Suprapubic skin (tissue), 4 donors: ENCODE data around the gene TMEM82. TPM values are rescaled to one million over a fixed set of nuclear protein-coding genes. Genes with fewer than 3 reads are reported as not detected.

ENCODE experiments used
- total RNA-seq, 4 donors: library from RNA; depleted of rRNA; stranded (reverse); fragments of >200 nt; gene quantifications; one replicate each; pipeline ENCODE4 v1.1.0, GENCODE V29; 2016

Gene TMEM82
- total RNA-seq, 4 donors from 2014 or later: not detected

Other genes starting within 250 kb of the TMEM82 start
- gene CASP9, start 218.3 kb upstream of the TMEM82 start, total RNA-seq: 10 to 100 TPM in 2 of 4 donors, 1 to 10 TPM in 2; 7.0 to 12.6 (median 9.7) TPM
- 10 to 100 TPM; 17.2 to 24.8 (median 19.7) TPM for gene DNAJC16, start 215.7 kb upstream of the TMEM82 start, total RNA-seq
- gene AGMAT, start 157.4 kb upstream of the TMEM82 start, total RNA-seq: under 1 TPM in 1 of 4 donors, not detected in 3; 0.72 TPM
- 10 to 100 TPM; 33.2 to 90.0 (median 39.9) TPM for gene DDI2, start 125.0 kb upstream of the TMEM82 start, total RNA-seq
- 10 to 100 TPM; 51.3 to 61.6 (median 55.2) TPM for gene PLEKHM2, start 58.2 kb upstream of the TMEM82 start, total RNA-seq
- 1 to 10 TPM; 1.3 to 4.3 (median 2.4) TPM for gene SLC25A34, start 6.2 kb upstream of the TMEM82 start, total RNA-seq
- 10 to 100 TPM; 24.7 to 43.0 (median 27.4) TPM for gene FBLIM1, start 16.3 kb downstream of the TMEM82 start, total RNA-seq
- gene UQCRHL, start 65.2 kb downstream of the TMEM82 start, total RNA-seq: 1 to 10 TPM in 2 of 4 donors, under 1 TPM in 2; 0.68 to 3.2 (median 1.3) TPM
- gene SPEN, start 105.2 kb downstream of the TMEM82 start, total RNA-seq: 10 to 100 TPM; 55.0 to 79.7 (median 63.8) TPM
- 10 to 100 TPM; 27.2 to 44.4 (median 34.1) TPM for gene ZBTB17, start 233.6 kb downstream of the TMEM82 start, total RNA-seq